Kidney (tissue), 14 donors: ENCODE measurements around the gene SCP2. TPM values are rescaled to one million over a fixed set of nuclear protein-coding genes. Genes with fewer than 3 reads are reported as not detected.

Source experiments
- DNase-seq, 5 donors: peaks; one replicate each; pipeline ENCODE4 v3.0.0-alpha.2; 2013 to 2020
- FAIRE-seq: peaks from 2 replicates; lab custom pipeline; 2012; peaks lifted over from hg19 to GRCh38; lab: Jason Lieb, UNC
- H3K27ac ChIP-seq, 2 donors: one replicate each; pipeline ENCODE4 v1.7.0; 2013; ENCODE audit warnings: low read depth in 2 of 2, low read length in 2 of 2, inconsistent platforms in 1 of 2
- H3K27me3 ChIP-seq: one replicate; pipeline ENCODE4 v1.7.1; 2013; ENCODE audit warnings: low read length, inconsistent platforms; ENCODE audit not compliant: control insufficient read depth, insufficient read depth
- H3K36me3 ChIP-seq, 3 donors: one replicate each; pipeline versions ENCODE4 v1.7.0 to v1.7.1; 2013; ENCODE audit warnings: low read length in 3 of 3, control low read depth in 1 of 3, inconsistent platforms in 1 of 3; ENCODE audit not compliant: insufficient read depth in 3 of 3, control insufficient read depth in 2 of 3
- H3K4me1 ChIP-seq, 3 donors: one replicate each; pipeline versions ENCODE4 v1.7.0 to v1.7.1; 2013; ENCODE audit warnings: low read length in 3 of 3, inconsistent platforms in 1 of 3, low read depth in 1 of 3; ENCODE audit not compliant: control insufficient read depth in 2 of 3, insufficient read depth in 2 of 3
- H3K4me3 ChIP-seq, 3 donors: one replicate each; pipeline versions ENCODE4 v1.7.0 to v1.8.1; 2013; ENCODE audit warnings: low read length in 3 of 3, control low read depth in 1 of 3, inconsistent platforms in 1 of 3
- H3K9ac ChIP-seq, 3 donors: one replicate each; pipeline versions ENCODE4 v1.7.0 to v1.7.1; 2013; ENCODE audit warnings: low read length in 3 of 3, control low read depth in 1 of 3, inconsistent platforms in 1 of 3
- H3K9me3 ChIP-seq, 3 donors: one replicate each; pipeline versions ENCODE4 v1.7.0 to v1.7.1; 2013; ENCODE audit warnings: low read length in 3 of 3, control low read depth in 1 of 3, inconsistent platforms in 1 of 3; ENCODE audit not compliant: control insufficient read depth in 2 of 3, insufficient read depth in 1 of 3
- intact Hi-C: fragments of 100-400 bp; cut with DNase I; formaldehyde crosslinking; loops from one replicate; pipeline ENCODE4 v1.11.1; 2022
- polyA plus RNA-seq: library from polyadenylated mRNA; stranded (reverse); fragments of 350-450 nt; fragmentation: Illumina TruSeq; extraction: RNeasy Lipid Tissue Mini Kit (QIAGEN cat#74804); gene quantifications from one replicate; pipeline ENCODE4 v1.2.3, GENCODE V29; 2014; ENCODE audit warnings: low read depth, low replicate concordance; ENCODE audit not compliant: insufficient read depth
- total RNA-seq: library from RNA; stranded (reverse); fragmentation: NEBNext Ultra II Directional; extraction: Animal tissue kit (Norgen Biotek cat#: 25700); gene quantifications from one replicate; pipeline ENCODE4 v1.2.1, GENCODE V29; 2021
- TF ChIP-seq, protein P1 (sequence below): IDR thresholded peaks from 3 replicates; pipeline ENCODE4 v1.5.1; 2012; ENCODE audit warnings: mild to moderate bottlenecking, moderate library complexity, borderline replicate concordance; ENCODE audit not compliant: insufficient read depth; ENCODE audit errors: extremely low read depth
- donor health status: control.
- donor health status: control.
- donor health status: control.
- donor health status: control.
- donor health status: control.
- donor health status: DM: yes; HTN: yes; CAD: no.
- donor health status: Normal renal cell carcinoma (clear cell type).

Gene SCP2
- total and polyA plus RNA-seq, 2 donors from 2014 or later: 168 to 226 TPM

- Histone ChIP-seq H3K27me3 (no peaks in the 10 kb centered on the region), H3K27ac (no peak overlapping the region), H3K4me1 (no peaks in the 10 kb centered on the region), H3K9ac (no peak overlapping the region), H3K9me3 (no peaks in the 10 kb centered on the region), H3K4me3 (no peak overlapping the region), H3K36me3 (no peaks in the 10 kb centered on the region)
- no peak for FAIRE-seq
- intact Hi-C loops: no loop called here
- TF ChIP-seq, protein P1, sequence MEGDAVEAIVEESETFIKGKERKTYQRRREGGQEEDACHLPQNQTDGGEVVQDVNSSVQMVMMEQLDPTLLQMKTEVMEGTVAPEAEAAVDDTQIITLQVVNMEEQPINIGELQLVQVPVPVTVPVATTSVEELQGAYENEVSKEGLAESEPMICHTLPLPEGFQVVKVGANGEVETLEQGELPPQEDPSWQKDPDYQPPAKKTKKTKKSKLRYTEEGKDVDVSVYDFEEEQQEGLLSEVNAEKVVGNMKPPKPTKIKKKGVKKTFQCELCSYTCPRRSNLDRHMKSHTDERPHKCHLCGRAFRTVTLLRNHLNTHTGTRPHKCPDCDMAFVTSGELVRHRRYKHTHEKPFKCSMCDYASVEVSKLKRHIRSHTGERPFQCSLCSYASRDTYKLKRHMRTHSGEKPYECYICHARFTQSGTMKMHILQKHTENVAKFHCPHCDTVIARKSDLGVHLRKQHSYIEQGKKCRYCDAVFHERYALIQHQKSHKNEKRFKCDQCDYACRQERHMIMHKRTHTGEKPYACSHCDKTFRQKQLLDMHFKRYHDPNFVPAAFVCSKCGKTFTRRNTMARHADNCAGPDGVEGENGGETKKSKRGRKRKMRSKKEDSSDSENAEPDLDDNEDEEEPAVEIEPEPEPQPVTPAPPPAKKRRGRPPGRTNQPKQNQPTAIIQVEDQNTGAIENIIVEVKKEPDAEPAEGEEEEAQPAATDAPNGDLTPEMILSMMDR: no peak
- DNase-seq: no peak
Measured at GRCh38 chr1:53086491-53087070, 159.5 kb downstream of the SCP2 start.

DNA sequence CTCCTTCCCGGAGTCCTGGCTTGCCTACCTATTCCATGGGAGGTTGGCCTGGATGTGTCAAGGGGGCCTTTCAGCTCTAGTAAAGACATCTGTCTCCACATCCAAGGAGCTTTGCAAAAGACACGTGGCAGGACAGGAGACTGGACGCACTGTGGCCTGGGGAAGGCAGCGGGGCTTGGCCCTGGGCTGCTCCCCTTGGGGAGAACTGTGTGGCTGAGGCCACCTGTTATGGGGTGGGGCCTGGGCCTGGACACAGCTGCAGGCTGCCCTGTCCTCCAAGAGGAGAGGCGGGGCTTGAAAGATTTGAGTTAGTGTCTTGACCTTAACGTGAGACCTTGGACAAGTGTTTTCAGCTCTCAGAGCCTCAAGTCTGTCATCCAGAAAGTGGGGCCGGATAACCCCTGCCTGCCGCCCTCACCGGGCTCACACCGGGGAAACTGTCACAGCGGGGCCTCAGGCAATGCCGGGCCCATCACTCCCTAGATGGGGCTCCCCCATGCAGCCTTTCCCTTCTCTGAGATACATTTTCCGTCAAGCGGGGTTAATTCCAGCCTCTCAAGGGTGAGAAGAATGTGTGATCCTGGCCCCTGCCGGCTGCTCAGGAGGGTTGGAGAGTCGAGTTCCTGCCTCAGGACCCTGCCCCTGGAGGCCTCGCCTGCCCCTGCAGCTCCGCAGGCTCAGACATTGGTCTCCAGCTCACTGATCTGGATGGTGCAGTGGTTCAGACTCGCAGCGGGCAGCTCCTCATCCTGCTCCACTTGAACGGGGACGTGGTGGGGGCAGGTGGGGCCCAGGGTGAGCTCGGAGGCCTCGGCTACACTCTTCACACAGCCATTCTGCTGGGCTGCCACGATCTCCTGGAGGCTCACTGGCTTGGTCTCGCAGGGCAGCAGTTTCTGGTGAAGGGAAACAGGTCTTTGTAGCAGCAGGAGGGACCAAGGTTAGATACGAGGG lies 160.5 kb downstream of the SCP2 start:
- FAIRE-seq: no peak
- DNase-seq: no peak
- TF ChIP-seq, protein P1: no peak

GRCh38 chr1:53088616-53089300 lies 161.7 kb downstream of the SCP2 start:
- H3K36me3 ChIP-seq: no peaks in the 10 kb centered on the region
- no peak for FAIRE-seq
- intact Hi-C loops: no loop called here
- no peak overlapping the region for H3K9ac ChIP-seq
- H3K27ac ChIP-seq: no peak overlapping the region
- no peaks in the 10 kb centered on the region for H3K9me3 ChIP-seq
- DNase-seq: no peak
- no peaks in the 10 kb centered on the region for H3K27me3 ChIP-seq
- no peaks in the 10 kb centered on the region for H3K4me1 ChIP-seq
- no peak overlapping the region for H3K4me3 ChIP-seq
- TF ChIP-seq, protein P1: no peak

More for the DNA sequence above, 160.5 kb downstream of the SCP2 start:
- H3K4me1 ChIP-seq: no peaks in the 10 kb centered on the region
- H3K27ac ChIP-seq: no peak overlapping the region
- no peak overlapping the region for H3K4me3 ChIP-seq
- no peaks in the 10 kb centered on the region for H3K9me3 ChIP-seq
- intact Hi-C loops: no loop called here
- no peaks in the 10 kb centered on the region for H3K36me3 ChIP-seq
- no peaks in the 10 kb centered on the region for H3K27me3 ChIP-seq
- no peak overlapping the region for H3K9ac ChIP-seq
